K562 (cell line): ENCODE data around the gene TMEM156. TPM values are rescaled to one million over a fixed set of nuclear protein-coding genes. Genes with fewer than 3 reads are reported as not detected.

Experiments
- ATAC-seq: fragments of 200-7000 bp; cut with Tn5 transposase; 3 replicates; pipeline ENCODE4 v1.9.1; 2020; ENCODE audit warnings: moderate library complexity
- BruUV-seq: library from RNA; stranded (reverse); fragments of 400-500 nt; replicated peaks from 2 replicates; lab custom pipeline; 2021; lab: Mats Ljungman, UMichigan
- CTCF ChIA-PET: fragments of 300-600 bp; formaldehyde crosslinking; extraction: SDS; loops from one replicate; lab custom pipeline; 2021; ENCODE audit warnings: low intra/inter-chr PET ratio; lab: Yijun Ruan, JAX
- POLR2A ChIA-PET: fragments of 300-600, 350-650 bp; sonication (Branson Sonifier 250); formaldehyde crosslinking; extraction: SDS; loops from one replicate; lab custom pipeline; 2021; ENCODE audit warnings: antibody characterized with exemption, inconsistent platforms; lab: Yijun Ruan, JAX
- DNase-seq, 4 experiments: peaks; one replicate each; pipeline versions ENCODE4 v3.0.0 to v3.0.0-alpha.2; 2011 to 2018; ENCODE audit warnings: low spot score in 3 of 4, mixed read lengths in 3 of 4; ENCODE audit errors: extremely low read depth in 1 of 4
- FAIRE-seq: peaks from 2 replicates; lab custom pipeline; 2011; peaks lifted over from hg19 to GRCh38; lab: Jason Lieb, UNC
- H2AFZ ChIP-seq: 2 replicates; pipeline ENCODE4 v1.6.0; 2011; ENCODE audit warnings: low read depth, low read length, control low read depth, inconsistent platforms
- H3K27ac ChIP-seq: fragments of 200-600 bp; 3 replicates; pipeline ENCODE4 v1.8.0; 2011; ENCODE audit warnings: low read depth, mild to moderate bottlenecking, control low read depth, inconsistent platforms, low read length, moderate library complexity, mixed read lengths; ENCODE audit errors: extremely low read depth
- H3K27me3 ChIP-seq, 2 experiments: fragments of 300-600 bp in 1 of 2; 2 replicates in 1 of 2; 3 replicates in 1 of 2; pipeline versions ENCODE4 v1.6.0 to v1.8.0; 2011; ENCODE audit warnings: inconsistent platforms in 2 of 2, low read length in 2 of 2, mild to moderate bottlenecking in 1 of 2, mixed read lengths in 1 of 2, moderate library complexity in 1 of 2; ENCODE audit not compliant: control insufficient read depth in 2 of 2, insufficient read depth in 2 of 2
- H3K36me3 ChIP-seq: fragments of 300-600 bp; 3 replicates; pipeline ENCODE4 v1.8.0; 2011; ENCODE audit warnings: mild to moderate bottlenecking, low read length, inconsistent platforms; ENCODE audit not compliant: control insufficient read depth, insufficient read depth
- H3K4me1 ChIP-seq, 2 experiments: fragments of 200-600 bp in 1 of 2; replicated peaks in 1 of 2; 2 replicates in 1 of 2; 3 replicates in 1 of 2; pipeline versions ENCODE4 v1.5.1 to v1.8.0; 2011; ENCODE audit warnings: inconsistent platforms in 2 of 2, low read length in 2 of 2, mild to moderate bottlenecking in 1 of 2, mixed read lengths in 1 of 2, moderate library complexity in 1 of 2; ENCODE audit not compliant: control insufficient read depth in 2 of 2, insufficient read depth in 2 of 2
- H3K4me2 ChIP-seq: 2 replicates; pipeline ENCODE4 v1.6.1; 2011; ENCODE audit warnings: low read length, control low read depth, inconsistent platforms, mixed read lengths; ENCODE audit not compliant: insufficient read depth
- H3K4me3 ChIP-seq: fragments of 200-600 bp; sonication (generic), shearing (Covaris generic); 2 replicates; pipeline ENCODE4 v1.5.1; 2016; ENCODE audit warnings: control low read depth, inconsistent platforms
- H3K79me2 ChIP-seq: fragments of 200-600 bp; 3 replicates; pipeline ENCODE4 v1.8.0; 2011; ENCODE audit warnings: low read length, inconsistent platforms; ENCODE audit not compliant: control insufficient read depth, insufficient read depth
- H3K9ac ChIP-seq, 2 experiments: 2 replicates each; pipeline versions ENCODE4 v1.6.0 to v1.6.1; 2011; ENCODE audit warnings: low read depth in 2 of 2, low read length in 2 of 2, control low read depth in 1 of 2, inconsistent platforms in 1 of 2, mild to moderate bottlenecking in 1 of 2, mixed read lengths in 1 of 2; ENCODE audit not compliant: insufficient read depth in 1 of 2
- H3K9me1 ChIP-seq: one replicate; pipeline ENCODE4 v1.6.0; 2011; ENCODE audit warnings: inconsistent platforms, mild to moderate bottlenecking, low read length, moderate library complexity; ENCODE audit not compliant: control insufficient read depth, insufficient read depth
- H3K9me3 ChIP-seq: replicated peaks from 2 replicates; pipeline ENCODE4 v1.5.1; 2011; ENCODE audit warnings: low read depth, low read length, inconsistent platforms; ENCODE audit not compliant: control insufficient read depth, insufficient read depth
- H4K20me1 ChIP-seq: replicated peaks from 2 replicates; pipeline ENCODE4 v1.6.1; 2011; ENCODE audit warnings: low read length, inconsistent platforms, mixed read lengths; ENCODE audit not compliant: control insufficient read depth, insufficient read depth
- ETS2 ChIP-seq: IDR thresholded peaks from 2 replicates; pipeline ENCODE4 v1.6.1; 2016; ENCODE audit warnings: borderline replicate concordance, missing genetic modification characterization, mild to moderate bottlenecking, moderate library complexity, missing compliant biosample characterization; ENCODE audit not compliant: poor library complexity, severe bottlenecking
- GTF2F1 ChIP-seq: IDR thresholded peaks from 2 replicates; pipeline ENCODE4 v1.6.1; 2011; ENCODE audit warnings: low read depth, low read length, improper control_type of control experiment
- POLR2H ChIP-seq: IDR thresholded peaks from 2 replicates; pipeline ENCODE4 v1.6.1; 2016; ENCODE audit warnings: missing genetic modification characterization, low read depth, mild to moderate bottlenecking, control low read depth, missing compliant biosample characterization, moderate library complexity
- RHOXF2B ChIP-seq: fragments of 250-450 bp; sonication (Bioruptor Pico); conservative IDR thresholded peaks from 2 replicates; pipeline ENCODE4 v1.5.1; 2021
- SP1 ChIP-seq: sonication (generic); formaldehyde crosslinking; IDR thresholded peaks from 2 replicates; pipeline ENCODE4 v1.8.1; 2022; ENCODE audit warnings: mild to moderate bottlenecking, missing genetic modification reagents
- ZNF143 ChIP-seq: sonication (generic); formaldehyde crosslinking; IDR thresholded peaks from 2 replicates; pipeline ENCODE4 v1.9.0; 2022; ENCODE audit warnings: mild to moderate bottlenecking, missing genetic modification reagents
- ZNF282 ChIP-seq: sonication (generic); formaldehyde crosslinking; IDR thresholded peaks from 2 replicates; pipeline ENCODE4 v1.8.1; 2023; ENCODE audit warnings: missing genetic modification reagents
- WGBS: fragments of 100-300 bp; shearing (Covaris generic); methylation state at CpG from one replicate; pipeline ENCODE4 v1.1.6; 2016; ENCODE audit warnings: low coverage, mixed read lengths; ENCODE audit not compliant: insufficient coverage; ENCODE audit errors: missing lambda C conversion rate; 5-methylcytosine and 5-hydroxymethylcytosine counted together
- in situ Hi-C: fragments of 300-500 bp; cut with MboI; formaldehyde crosslinking; loops from 4 replicates; pipeline ENCODE4 v1.15.0; 2018; ENCODE audit warnings: inconsistent platforms, mixed read lengths
- intact Hi-C: fragments of 100-400 bp; cut with micrococcal nuclease; formaldehyde crosslinking; loops from 2 replicates; pipeline ENCODE4 v1.14.2; 2022
- polyA plus RNA-seq, 8 experiments: library from polyadenylated mRNA; depleted of rRNA in 4 of 8; stranded (reverse) in 5 of 8; unstranded in 3 of 8; fragments of >200 nt; fragmentation: Nextera tagmentation in 2 of 8; fragmentation: Illumina TruSeq in 1 of 8; extraction: Ambion mirVana in 2 of 8; extraction: Trizol in 1 of 8; gene quantifications; 2 replicates each; pipeline versions ENCODE4 v1.2.1 to v1.2.3, GENCODE V29; 2011 to 2014; ENCODE audit warnings: inconsistent platforms in 1 of 8, missing spikeins in 1 of 8
- total RNA-seq, 7 experiments: library from RNA; depleted of rRNA in 6 of 7; stranded (reverse); fragments of >200 nt in 6 of 7; fragmentation: Illumina TruSeq in 2 of 7; extraction: Trizol in 2 of 7; gene quantifications; 2 replicates each; pipeline versions ENCODE4 v1.2.1 to v1.2.3, GENCODE V29; 2011 to 2021; ENCODE audit warnings: low replicate concordance in 1 of 7
- TF ChIP-seq, protein P1 (sequence below): fragments of 450-650 bp; conservative IDR thresholded peaks from 2 replicates; pipeline ENCODE4 v1.6.1; 2016; ENCODE audit warnings: missing genetic modification characterization, low read depth, mild to moderate bottlenecking, missing compliant biosample characterization, moderate library complexity

Gene TMEM156
- total and polyA plus RNA-seq, 9 of the 15 experiments (the other 6 are each of a cell fraction or from before 2014, with no cell fraction given), result 3.5 to 9.6 (median 6.4) TPM

DNA sequence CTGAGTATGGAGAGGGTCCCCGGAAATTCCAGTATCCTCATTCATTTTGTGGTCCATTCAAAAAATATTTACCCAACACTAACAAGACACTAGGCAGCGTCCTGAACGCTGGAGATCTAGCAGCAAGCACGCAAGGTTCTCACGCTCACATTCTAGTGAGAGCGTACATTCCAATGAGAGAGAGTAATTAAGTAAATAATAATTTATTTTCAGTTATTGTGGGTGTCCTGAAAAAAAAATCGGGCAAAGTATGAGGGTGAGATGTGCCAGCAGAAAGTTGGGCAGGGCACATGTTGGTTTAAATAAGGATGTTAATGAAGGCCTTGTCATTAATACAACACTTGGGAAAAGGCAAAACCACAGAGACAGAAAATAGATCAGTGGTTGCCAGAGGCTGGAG is 4.0 kb upstream of the TMEM156 start:
- 53% methylated on average over 7 of the region's 7 CpGs for WGBS
- POLR2A ChIA-PET, result interaction anchor here (1.4 to 1.5 kb wide), 2 partner anchors 10 to 15 kb away, joined by 7 to 9 read pairs; no protein-coding TSS in a partner anchor
- no peak for FAIRE-seq
- no peaks in the 10 kb centered on the region for H4K20me1 ChIP-seq
- no peak for TF ChIP-seq POLR2H
- TF ChIP-seq ZNF282, result no peak
- TF ChIP-seq, protein P1, sequence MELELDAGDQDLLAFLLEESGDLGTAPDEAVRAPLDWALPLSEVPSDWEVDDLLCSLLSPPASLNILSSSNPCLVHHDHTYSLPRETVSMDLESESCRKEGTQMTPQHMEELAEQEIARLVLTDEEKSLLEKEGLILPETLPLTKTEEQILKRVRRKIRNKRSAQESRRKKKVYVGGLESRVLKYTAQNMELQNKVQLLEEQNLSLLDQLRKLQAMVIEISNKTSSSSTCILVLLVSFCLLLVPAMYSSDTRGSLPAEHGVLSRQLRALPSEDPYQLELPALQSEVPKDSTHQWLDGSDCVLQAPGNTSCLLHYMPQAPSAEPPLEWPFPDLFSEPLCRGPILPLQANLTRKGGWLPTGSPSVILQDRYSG (tag), result no peak
- no peak for TF ChIP-seq ETS2
- no peak for TF ChIP-seq ZNF143
- TF ChIP-seq GTF2F1, result no peak
- no peak for TF ChIP-seq SP1 (CRISPR knock-in tag)
- TF ChIP-seq RHOXF2B (CRISPR knock-in tag), result no peak
- BruUV-seq, result no TSS peak
- H3K4me3 ChIP-seq, result no peak overlapping the region
- in situ Hi-C loops, result no loop called here
- H3K4me1 ChIP-seq, result peaks cover 7 to 16% of the 10 kb centered on the region in 2 experiments
- peak overlapping the region; percentile 44 for H2AFZ ChIP-seq
- H3K79me2 ChIP-seq, result peaks cover 3% of the 10 kb centered on the region; the same call in 2 of the 3 replicates
- intact Hi-C loops, result no loop called here
- H3K9ac ChIP-seq, result no peak overlapping the region
- H3K27ac ChIP-seq, result no peak overlapping the region
- H3K4me2 ChIP-seq, result no peak overlapping the region
- H3K9me3 ChIP-seq, result no peaks in the 10 kb centered on the region
- H3K27me3 ChIP-seq, result no peaks in the 10 kb centered on the region
- no peaks in the 10 kb centered on the region for H3K36me3 ChIP-seq
- CTCF ChIA-PET, result no interaction called here
- ATAC-seq, result no peak
- no peaks in the 10 kb centered on the region for H3K9me1 ChIP-seq
- DNase-seq, result no peak
